ENCODE data around the gene LOC101059915.
"Not testable (repeated sequence)": the region's sequence is repeated elsewhere in the genome, so short reads cannot be mapped to it uniquely, and the experiment has no call there.

LOC101059915 gene

GRCh38 chrX:71640002-71640401 is 27.3 kb upstream of the LOC101059915 start:
- Histone ChIP-seq H4K20me1 (replicated peaks; ENCODE audit: control insufficient read depth, extremely low read depth, insufficient read depth, low read length) (no peaks in the 10 kb centered on the region), H3K36me3 (ENCODE audit: control insufficient read depth in 2 of 2, extremely low read depth in 1 of 2, insufficient read depth in 2 of 2, low read length in 2 of 2) (no peaks in the 10 kb centered on the region), H3K27ac (ENCODE audit: insufficient read depth, low read depth, low read length) (no peak overlapping the region), H3K27me3 (ENCODE audit: control insufficient read depth in 2 of 2, insufficient read depth in 2 of 2, low read length in 2 of 2) (no peaks in the 10 kb centered on the region), H3K4me3 (replicated peaks in 1 of 3; ENCODE audit: insufficient read depth in 1 of 3, low read depth in 1 of 3, low read length in 3 of 3) (no peak overlapping the region), H3K4me2 (ENCODE audit: insufficient read depth, low read length) (no peak overlapping the region), H3K79me2 (ENCODE audit: control insufficient read depth, insufficient read depth, low read length) (no peaks in the 10 kb centered on the region), H3K9me3 (replicated peaks; ENCODE audit: control insufficient read depth, insufficient read depth, low read length) (no peaks in the 10 kb centered on the region), H2AFZ (ENCODE audit: low read depth, low read length) (no peak overlapping the region), H3K9me1 (replicated peaks; ENCODE audit: control insufficient read depth, extremely low read depth, insufficient read depth, low read length) (no peaks in the 10 kb centered on the region), H3K4me1 (ENCODE audit: control insufficient read depth, extremely low read depth, insufficient read depth, low read length) (peaks cover 24% of the 10 kb centered on the region), H3K9ac (replicated peaks; ENCODE audit: extremely low read depth, insufficient read depth, low read length) (no peak overlapping the region)
- TF ChIP-seq POLR2A (IDR thresholded peaks at IDR 0.05; ENCODE audit: low read depth, low read length) (no peak), POLR2AphosphoS5 (IDR thresholded peaks at IDR 0.05; ENCODE audit: insufficient read depth, low read depth, low read length) (no peak), EZH2 (IDR thresholded peaks at IDR 0.05; ENCODE audit: borderline replicate concordance, low read depth, low read length, severe bottlenecking) (no peak), GATA2 (IDR thresholded peaks at IDR 0.05; ENCODE audit: insufficient read depth, insufficient read length, low read depth, low read length) (no peak), JUN (IDR thresholded peaks at IDR 0.05; ENCODE audit: borderline replicate concordance, insufficient read depth, insufficient read length, low read depth) (no peak), FOS (IDR thresholded peaks at IDR 0.05; ENCODE audit: borderline replicate concordance, insufficient read depth, low read length) (no peak), MYC (IDR thresholded peaks at IDR 0.05; ENCODE audit: low read depth, low read length) (no peak)
- TF ChIP-seq, protein P1, sequence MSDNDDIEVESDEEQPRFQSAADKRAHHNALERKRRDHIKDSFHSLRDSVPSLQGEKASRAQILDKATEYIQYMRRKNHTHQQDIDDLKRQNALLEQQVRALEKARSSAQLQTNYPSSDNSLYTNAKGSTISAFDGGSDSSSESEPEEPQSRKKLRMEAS (IDR thresholded peaks at IDR 0.05; ENCODE audit: insufficient read depth, insufficient read length) = no peak
- TF ChIP-seq, protein P2, sequence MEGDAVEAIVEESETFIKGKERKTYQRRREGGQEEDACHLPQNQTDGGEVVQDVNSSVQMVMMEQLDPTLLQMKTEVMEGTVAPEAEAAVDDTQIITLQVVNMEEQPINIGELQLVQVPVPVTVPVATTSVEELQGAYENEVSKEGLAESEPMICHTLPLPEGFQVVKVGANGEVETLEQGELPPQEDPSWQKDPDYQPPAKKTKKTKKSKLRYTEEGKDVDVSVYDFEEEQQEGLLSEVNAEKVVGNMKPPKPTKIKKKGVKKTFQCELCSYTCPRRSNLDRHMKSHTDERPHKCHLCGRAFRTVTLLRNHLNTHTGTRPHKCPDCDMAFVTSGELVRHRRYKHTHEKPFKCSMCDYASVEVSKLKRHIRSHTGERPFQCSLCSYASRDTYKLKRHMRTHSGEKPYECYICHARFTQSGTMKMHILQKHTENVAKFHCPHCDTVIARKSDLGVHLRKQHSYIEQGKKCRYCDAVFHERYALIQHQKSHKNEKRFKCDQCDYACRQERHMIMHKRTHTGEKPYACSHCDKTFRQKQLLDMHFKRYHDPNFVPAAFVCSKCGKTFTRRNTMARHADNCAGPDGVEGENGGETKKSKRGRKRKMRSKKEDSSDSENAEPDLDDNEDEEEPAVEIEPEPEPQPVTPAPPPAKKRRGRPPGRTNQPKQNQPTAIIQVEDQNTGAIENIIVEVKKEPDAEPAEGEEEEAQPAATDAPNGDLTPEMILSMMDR (IDR thresholded peaks at IDR 0.05; ENCODE audit: extremely low read depth in 1 of 2, insufficient read depth in 1 of 2, low read depth in 1 of 2, low read length in 2 of 2) = no peak
- dilution Hi-C loops (cut with MboI; ENCODE audit: extremely low pct_ligation_motif_present, low sequenced_read_pairs) = no loop called here
- intact Hi-C loops (cut with micrococcal nuclease) = no loop called here
- FAIRE-seq = no peak
- no TSS peak for BruUV-seq (replicated peaks)
- no peak for DNase-seq (ENCODE audit: low read depth, low spot score)
- ChIA-PET POLR2A (no interaction called here), CTCF (no interaction called here)

- H4K20me1 ChIP-seq (replicated peaks; ENCODE audit: control insufficient read depth, extremely low read depth, insufficient read depth, low read length); POLR2A ChIA-PET; BruUV-seq (replicated peaks); H3K9me3 ChIP-seq (replicated peaks; ENCODE audit: control insufficient read depth, insufficient read depth, low read length); FAIRE-seq; CTCF ChIA-PET; dilution Hi-C loops (cut with MboI; ENCODE audit: extremely low pct_ligation_motif_present, low sequenced_read_pairs); H3K27me3 ChIP-seq (ENCODE audit: control insufficient read depth in 2 of 2, insufficient read depth in 2 of 2, low read length in 2 of 2); H3K27ac ChIP-seq (ENCODE audit: insufficient read depth, low read depth, low read length); H3K36me3 ChIP-seq (ENCODE audit: control insufficient read depth in 2 of 2, extremely low read depth in 1 of 2, insufficient read depth in 2 of 2, low read length in 2 of 2); H3K4me3 ChIP-seq (replicated peaks in 1 of 3; ENCODE audit: insufficient read depth in 1 of 3, low read depth in 1 of 3, low read length in 3 of 3); H3K9me1 ChIP-seq (replicated peaks; ENCODE audit: control insufficient read depth, extremely low read depth, insufficient read depth, low read length); intact Hi-C loops (cut with micrococcal nuclease); H3K4me2 ChIP-seq (ENCODE audit: insufficient read depth, low read length); H3K79me2 ChIP-seq (ENCODE audit: control insufficient read depth, insufficient read depth, low read length); H3K9ac ChIP-seq (replicated peaks; ENCODE audit: extremely low read depth, insufficient read depth, low read length); DNase-seq (ENCODE audit: low read depth, low spot score); H2AFZ ChIP-seq (ENCODE audit: low read depth, low read length); H3K4me1 ChIP-seq (ENCODE audit: control insufficient read depth, extremely low read depth, insufficient read depth, low read length): not testable (repeated sequence)
Measured at GRCh38 chrX:71644406-71644805, 22.9 kb upstream of the LOC101059915 start.

Measured in endothelial cell of umbilical vein (primary cell).